ENCODE results near the gene SPN.

SPN gene

GRCh38 chr16:29710227-29711219, 47.5 kb downstream of the SPN start:
- peak; percentile 65 for TF ChIP-seq CTCF (IDR thresholded peaks at IDR 0.05; ENCODE audit: insufficient read depth, low read length, poor library complexity, severe bottlenecking)
- Histone ChIP-seq H3K27me3 (replicated peaks; ENCODE audit: control insufficient read depth, insufficient read depth, low read length) (no peaks in the 10 kb centered on the region), H3K4me3 (replicated peaks; ENCODE audit: low read depth, low read length) (no peak overlapping the region), H3K36me3 (ENCODE audit: control insufficient read depth, insufficient read depth, low read length) (no peaks in the 10 kb centered on the region)
- DNase-seq (ENCODE audit: extremely low read depth, insufficient read length): no peak

GRCh38 chr16:29712809-29713208, 49.8 kb downstream of the SPN start:
- no peak for TF ChIP-seq CTCF (IDR thresholded peaks at IDR 0.05; ENCODE audit: insufficient read depth, low read length, poor library complexity, severe bottlenecking)
- Histone ChIP-seq H3K36me3 (ENCODE audit: control insufficient read depth, insufficient read depth, low read length) (no peaks in the 10 kb centered on the region), H3K4me3 (replicated peaks; ENCODE audit: low read depth, low read length) (no peak overlapping the region), H3K27me3 (replicated peaks; ENCODE audit: control insufficient read depth, insufficient read depth, low read length) (no peaks in the 10 kb centered on the region)
- DNase-seq (ENCODE audit: extremely low read depth, insufficient read length): no peak

DNA sequence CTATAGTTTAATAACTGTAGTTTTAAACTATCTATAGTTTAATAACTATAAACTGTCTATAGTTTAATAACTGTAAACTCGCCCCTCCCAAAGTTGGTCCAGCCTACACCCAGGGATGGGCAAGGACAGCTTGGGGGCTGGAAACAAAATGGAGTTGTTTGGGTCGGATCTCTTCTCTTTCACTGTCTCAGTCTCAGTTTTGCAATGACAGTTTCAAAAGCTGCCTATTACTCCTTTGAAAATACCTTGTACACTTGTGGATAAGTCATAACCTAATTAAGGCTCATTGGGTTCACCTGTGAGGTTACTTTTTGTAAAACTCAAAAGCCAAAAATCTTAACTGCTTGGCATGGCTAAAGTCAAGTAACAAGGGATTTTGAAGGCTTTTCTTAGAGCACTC, 51.3 kb downstream of the SPN start:
- TF ChIP-seq CTCF (IDR thresholded peaks at IDR 0.05; ENCODE audit: insufficient read depth, low read length, poor library complexity, severe bottlenecking): no peak
- Histone ChIP-seq H3K4me3 (replicated peaks; ENCODE audit: low read depth, low read length) (no peak overlapping the region), H3K27me3 (replicated peaks; ENCODE audit: control insufficient read depth, insufficient read depth, low read length) (no peaks in the 10 kb centered on the region), H3K36me3 (ENCODE audit: control insufficient read depth, insufficient read depth, low read length) (no peaks in the 10 kb centered on the region)
- DNase-seq (ENCODE audit: extremely low read depth, insufficient read length): no peak

GRCh38 chr16:29714972-29715371, 51.9 kb downstream of the SPN start:
- no peak for TF ChIP-seq CTCF (IDR thresholded peaks at IDR 0.05; ENCODE audit: insufficient read depth, low read length, poor library complexity, severe bottlenecking)
- no peaks in the 10 kb centered on the region for H3K36me3 ChIP-seq (ENCODE audit: control insufficient read depth, insufficient read depth, low read length)
- no peak for DNase-seq (ENCODE audit: extremely low read depth, insufficient read length)
- H3K4me3 ChIP-seq (replicated peaks; ENCODE audit: low read depth, low read length): no peak overlapping the region
- H3K27me3 ChIP-seq (replicated peaks; ENCODE audit: control insufficient read depth, insufficient read depth, low read length): no peaks in the 10 kb centered on the region

DNA sequence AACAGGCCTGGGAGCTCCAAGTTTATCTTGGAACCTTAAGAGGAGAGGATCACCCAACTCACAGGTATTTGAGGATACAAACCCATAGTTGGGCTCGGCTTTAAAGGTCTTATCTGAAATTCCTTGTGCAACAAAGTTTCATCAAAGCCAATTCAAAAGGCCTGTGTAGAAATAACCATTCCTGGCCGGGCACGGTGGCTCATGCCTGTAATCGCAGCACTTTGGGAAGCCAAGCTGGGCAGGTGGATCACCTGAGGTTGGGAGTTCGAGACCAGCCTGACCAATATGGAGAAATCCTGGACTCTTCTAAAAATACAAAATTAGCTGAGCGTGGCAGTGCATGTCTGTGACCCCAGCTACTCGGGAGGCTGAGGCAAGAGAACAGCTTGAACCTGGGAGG, 54.1 kb downstream of the SPN start:
- no peak overlapping the region for H3K4me3 ChIP-seq (replicated peaks; ENCODE audit: low read depth, low read length)
- no peak for DNase-seq (ENCODE audit: extremely low read depth, insufficient read length)
- H3K36me3 ChIP-seq (ENCODE audit: control insufficient read depth, insufficient read depth, low read length): no peaks in the 10 kb centered on the region
- no peaks in the 10 kb centered on the region for H3K27me3 ChIP-seq (replicated peaks; ENCODE audit: control insufficient read depth, insufficient read depth, low read length)
- TF ChIP-seq CTCF (IDR thresholded peaks at IDR 0.05; ENCODE audit: insufficient read depth, low read length, poor library complexity, severe bottlenecking): no peak

Data from GM06990 (cell line).